ENCODE data around the gene NPTX2.

The NPTX2 gene

DNA sequence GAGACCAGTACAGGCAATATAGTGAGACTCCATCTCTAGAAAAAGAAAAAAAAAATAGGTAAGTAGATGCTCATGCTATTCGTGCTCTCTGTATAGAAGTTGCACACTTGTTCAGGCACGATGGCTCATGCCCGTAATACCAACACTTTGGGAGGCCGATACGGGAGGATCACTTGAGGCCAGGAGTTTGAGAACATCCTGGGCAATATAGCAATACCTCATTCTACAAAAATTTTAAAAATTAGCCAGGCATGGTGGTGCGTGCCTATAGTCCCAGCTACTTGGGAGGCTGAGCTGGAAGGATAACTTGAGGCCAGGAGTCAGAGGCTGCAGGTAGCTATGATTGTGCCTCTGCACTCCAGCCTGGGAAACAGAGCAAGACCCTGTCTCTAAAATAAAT is 17.2 kb upstream of the NPTX2 start:
- H3K4me3 ChIP-seq (ENCODE audit: low read depth, low read length), result no peak overlapping the region
- TF ChIP-seq, protein P1, sequence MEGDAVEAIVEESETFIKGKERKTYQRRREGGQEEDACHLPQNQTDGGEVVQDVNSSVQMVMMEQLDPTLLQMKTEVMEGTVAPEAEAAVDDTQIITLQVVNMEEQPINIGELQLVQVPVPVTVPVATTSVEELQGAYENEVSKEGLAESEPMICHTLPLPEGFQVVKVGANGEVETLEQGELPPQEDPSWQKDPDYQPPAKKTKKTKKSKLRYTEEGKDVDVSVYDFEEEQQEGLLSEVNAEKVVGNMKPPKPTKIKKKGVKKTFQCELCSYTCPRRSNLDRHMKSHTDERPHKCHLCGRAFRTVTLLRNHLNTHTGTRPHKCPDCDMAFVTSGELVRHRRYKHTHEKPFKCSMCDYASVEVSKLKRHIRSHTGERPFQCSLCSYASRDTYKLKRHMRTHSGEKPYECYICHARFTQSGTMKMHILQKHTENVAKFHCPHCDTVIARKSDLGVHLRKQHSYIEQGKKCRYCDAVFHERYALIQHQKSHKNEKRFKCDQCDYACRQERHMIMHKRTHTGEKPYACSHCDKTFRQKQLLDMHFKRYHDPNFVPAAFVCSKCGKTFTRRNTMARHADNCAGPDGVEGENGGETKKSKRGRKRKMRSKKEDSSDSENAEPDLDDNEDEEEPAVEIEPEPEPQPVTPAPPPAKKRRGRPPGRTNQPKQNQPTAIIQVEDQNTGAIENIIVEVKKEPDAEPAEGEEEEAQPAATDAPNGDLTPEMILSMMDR (IDR thresholded peaks at IDR 0.05; ENCODE audit: control insufficient read depth, extremely low read depth, insufficient read depth), result no peak
- DNase-seq (ENCODE audit: low read depth), result no peak

- H3K4me3 ChIP-seq (ENCODE audit: low read depth, low read length), result no peak overlapping the region
- DNase-seq (ENCODE audit: low read depth), result no peak
- TF ChIP-seq, protein P1 (IDR thresholded peaks at IDR 0.05; ENCODE audit: control insufficient read depth, extremely low read depth, insufficient read depth), result no peak
These were observed 14.2 kb upstream of the NPTX2 start for GRCh38 chr7:98602755-98603398.

GRCh38 chr7:98603399-98603788 is 13.7 kb upstream of the NPTX2 start:
- TF ChIP-seq, protein P1 (IDR thresholded peaks at IDR 0.05; ENCODE audit: control insufficient read depth, extremely low read depth, insufficient read depth), result no peak
- H3K4me3 ChIP-seq (ENCODE audit: low read depth, low read length), result no peak overlapping the region
- DNase-seq (ENCODE audit: low read depth), result no peak

DNA sequence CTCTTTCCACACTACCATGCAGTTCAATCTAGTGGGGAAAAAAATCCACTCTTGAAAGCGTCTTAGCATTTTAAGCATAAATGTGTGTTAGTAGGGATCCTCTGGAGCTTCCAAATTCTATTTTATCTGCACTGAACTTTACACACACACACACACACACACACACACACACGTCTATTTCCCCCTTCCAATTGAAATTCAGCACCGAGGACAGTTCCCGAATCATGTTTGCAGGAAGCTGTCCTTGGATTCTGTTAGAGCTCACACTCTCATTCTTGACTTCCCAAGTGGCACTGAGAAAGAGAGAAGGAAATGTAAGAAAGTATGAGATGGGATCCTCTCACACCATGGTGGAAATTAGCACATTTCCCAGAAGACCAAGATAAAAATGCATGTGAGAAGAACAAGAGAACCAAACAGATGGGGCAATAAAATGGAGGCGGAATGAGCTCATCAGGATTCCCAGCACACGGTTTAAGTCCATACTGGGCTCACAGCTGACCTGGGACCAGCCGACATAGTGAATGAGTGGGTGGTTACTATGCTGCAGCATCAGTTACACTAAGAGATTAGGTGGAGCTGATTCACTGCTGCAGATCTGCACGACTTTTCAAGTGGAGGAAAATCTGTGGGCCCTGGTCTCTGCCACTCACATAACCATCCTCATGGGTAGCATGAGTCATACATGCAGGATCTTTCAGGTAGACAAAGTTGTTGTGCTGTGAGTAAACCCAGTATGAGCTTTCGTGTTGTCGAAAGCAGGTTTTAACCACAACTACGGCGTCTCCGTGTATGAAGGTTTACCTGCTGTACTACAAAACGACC is 3.3 kb upstream of the NPTX2 start:
- DNase-seq (ENCODE audit: low read depth), result no peak
- TF ChIP-seq, protein P1 (IDR thresholded peaks at IDR 0.05; ENCODE audit: control insufficient read depth, extremely low read depth, insufficient read depth), result no peak
- no peak overlapping the region for H3K4me3 ChIP-seq (ENCODE audit: low read depth, low read length)

- TF ChIP-seq, protein P1 (IDR thresholded peaks at IDR 0.05; ENCODE audit: control insufficient read depth, extremely low read depth, insufficient read depth), result no peak
- no peak for DNase-seq (ENCODE audit: low read depth)
- H3K4me3 ChIP-seq (ENCODE audit: low read depth, low read length), result no peak overlapping the region
These were observed 569 bp upstream of the NPTX2 start for GRCh38 chr7:98616381-98617050.

DNA sequence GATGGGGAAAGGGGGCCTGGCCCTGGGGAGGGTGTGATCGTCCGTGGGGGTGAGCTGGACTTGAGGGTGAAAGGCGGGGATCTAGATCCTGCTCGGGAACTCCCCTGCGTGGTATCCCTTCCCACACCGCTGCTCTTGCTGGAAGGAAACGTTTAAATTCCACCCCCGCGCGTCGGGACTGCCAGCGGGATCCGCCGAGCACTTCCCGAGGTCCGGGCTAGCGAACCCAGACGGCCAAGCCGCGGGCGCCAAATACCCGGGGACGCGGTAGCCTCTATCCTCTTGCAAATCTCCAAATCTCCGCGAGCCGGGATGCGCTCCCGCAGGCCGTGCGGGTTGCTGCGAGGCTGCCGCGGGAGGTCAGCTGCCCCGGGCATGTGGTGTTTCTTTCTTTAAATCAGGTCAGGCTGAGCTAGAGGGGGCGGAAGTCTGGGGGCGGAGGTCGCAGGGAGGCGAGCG is 904 bp downstream of the NPTX2 start:
- DNase-seq (ENCODE audit: low read depth), result no peak

More for the DNA sequence above, 904 bp downstream of the NPTX2 start:
- H3K4me3 ChIP-seq (ENCODE audit: low read depth, low read length), result peak overlapping the region; percentile 7; the same call in 1 of the 2 replicates
- TF ChIP-seq, protein P1 (IDR thresholded peaks at IDR 0.05; ENCODE audit: control insufficient read depth, extremely low read depth, insufficient read depth), result no peak
